Measurements from ENCODE around the gene TNFRSF1B. TPM values are rescaled to one million over a fixed set of nuclear protein-coding genes. Genes with fewer than 3 reads are reported as not detected.

Gene TNFRSF1B
- total RNA-seq, 1 donor from 2014 or later = 67.0 TPM

DNA sequence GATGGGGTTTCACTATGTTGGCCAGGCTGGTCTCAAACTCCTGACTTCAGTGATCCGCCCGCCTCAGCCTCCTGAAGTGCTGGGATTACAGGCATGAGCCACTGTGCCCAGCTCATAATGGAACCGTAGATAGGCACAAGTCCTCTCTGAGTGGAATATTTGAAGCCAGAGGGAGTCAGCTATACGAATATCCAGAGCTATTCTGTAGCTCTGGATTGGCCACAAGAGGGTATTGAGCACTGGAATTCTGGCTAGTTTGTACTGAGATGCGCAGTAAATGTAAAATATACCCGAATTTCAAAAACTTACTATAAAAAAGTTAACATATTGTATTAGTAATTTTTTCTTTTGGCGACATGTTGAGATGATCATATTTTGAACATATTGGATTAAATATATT is 62.2 kb downstream of the TNFRSF1B start:
- intact Hi-C loops (cut with DNase I) = no loop called here
- TF ChIP-seq, protein P1, sequence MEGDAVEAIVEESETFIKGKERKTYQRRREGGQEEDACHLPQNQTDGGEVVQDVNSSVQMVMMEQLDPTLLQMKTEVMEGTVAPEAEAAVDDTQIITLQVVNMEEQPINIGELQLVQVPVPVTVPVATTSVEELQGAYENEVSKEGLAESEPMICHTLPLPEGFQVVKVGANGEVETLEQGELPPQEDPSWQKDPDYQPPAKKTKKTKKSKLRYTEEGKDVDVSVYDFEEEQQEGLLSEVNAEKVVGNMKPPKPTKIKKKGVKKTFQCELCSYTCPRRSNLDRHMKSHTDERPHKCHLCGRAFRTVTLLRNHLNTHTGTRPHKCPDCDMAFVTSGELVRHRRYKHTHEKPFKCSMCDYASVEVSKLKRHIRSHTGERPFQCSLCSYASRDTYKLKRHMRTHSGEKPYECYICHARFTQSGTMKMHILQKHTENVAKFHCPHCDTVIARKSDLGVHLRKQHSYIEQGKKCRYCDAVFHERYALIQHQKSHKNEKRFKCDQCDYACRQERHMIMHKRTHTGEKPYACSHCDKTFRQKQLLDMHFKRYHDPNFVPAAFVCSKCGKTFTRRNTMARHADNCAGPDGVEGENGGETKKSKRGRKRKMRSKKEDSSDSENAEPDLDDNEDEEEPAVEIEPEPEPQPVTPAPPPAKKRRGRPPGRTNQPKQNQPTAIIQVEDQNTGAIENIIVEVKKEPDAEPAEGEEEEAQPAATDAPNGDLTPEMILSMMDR (IDR thresholded peaks at IDR 0.05) = no peak
- no peak for ATAC-seq
- no peaks in the 10 kb centered on the region for H3K27me3 ChIP-seq (ENCODE audit: low read depth)
- peaks cover 25% of the 10 kb centered on the region for H3K4me1 ChIP-seq
- H3K27ac ChIP-seq = no peak overlapping the region
- no peaks in the 10 kb centered on the region for H3K9me3 ChIP-seq
- no peak for DNase-seq
- peaks cover 6% of the 10 kb centered on the region for H3K36me3 ChIP-seq
- no peak overlapping the region for H3K4me3 ChIP-seq

DNA sequence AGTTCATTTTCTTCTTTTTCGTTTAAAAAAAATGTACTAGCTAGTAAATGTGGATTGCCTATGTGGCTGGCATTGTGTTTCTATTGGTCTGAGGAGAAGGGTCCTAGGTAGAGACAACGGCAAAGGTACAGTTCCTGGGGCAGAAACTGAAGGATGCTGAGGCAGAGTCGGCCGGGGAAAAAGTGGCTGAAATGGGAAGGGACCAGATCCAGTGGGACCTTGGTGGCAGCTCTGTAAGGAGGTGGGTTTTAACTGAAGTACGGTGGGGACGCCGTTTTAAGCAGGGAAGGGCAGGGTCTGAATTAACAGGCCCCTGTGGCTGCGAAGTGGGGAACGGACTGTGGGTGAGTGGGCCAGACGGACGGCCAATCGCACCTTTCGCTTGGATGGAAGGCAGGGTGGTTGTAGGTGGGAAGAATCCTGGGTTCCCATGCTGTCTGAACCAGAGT is 62.6 kb downstream of the TNFRSF1B start:
- Histone ChIP-seq H3K9me3 (no peaks in the 10 kb centered on the region), H3K27me3 (ENCODE audit: low read depth) (no peaks in the 10 kb centered on the region), H3K36me3 (peaks cover 10% of the 10 kb centered on the region), H3K4me3 (peak overlapping the region; percentile 98), H3K27ac (no peak overlapping the region), H3K4me1 (peaks cover 25% of the 10 kb centered on the region)
- DNase-seq (no peak), ATAC-seq (no peak)
- intact Hi-C loops (cut with DNase I) = no loop called here
- TF ChIP-seq, protein P1 (IDR thresholded peaks at IDR 0.05) = no peak

DNA sequence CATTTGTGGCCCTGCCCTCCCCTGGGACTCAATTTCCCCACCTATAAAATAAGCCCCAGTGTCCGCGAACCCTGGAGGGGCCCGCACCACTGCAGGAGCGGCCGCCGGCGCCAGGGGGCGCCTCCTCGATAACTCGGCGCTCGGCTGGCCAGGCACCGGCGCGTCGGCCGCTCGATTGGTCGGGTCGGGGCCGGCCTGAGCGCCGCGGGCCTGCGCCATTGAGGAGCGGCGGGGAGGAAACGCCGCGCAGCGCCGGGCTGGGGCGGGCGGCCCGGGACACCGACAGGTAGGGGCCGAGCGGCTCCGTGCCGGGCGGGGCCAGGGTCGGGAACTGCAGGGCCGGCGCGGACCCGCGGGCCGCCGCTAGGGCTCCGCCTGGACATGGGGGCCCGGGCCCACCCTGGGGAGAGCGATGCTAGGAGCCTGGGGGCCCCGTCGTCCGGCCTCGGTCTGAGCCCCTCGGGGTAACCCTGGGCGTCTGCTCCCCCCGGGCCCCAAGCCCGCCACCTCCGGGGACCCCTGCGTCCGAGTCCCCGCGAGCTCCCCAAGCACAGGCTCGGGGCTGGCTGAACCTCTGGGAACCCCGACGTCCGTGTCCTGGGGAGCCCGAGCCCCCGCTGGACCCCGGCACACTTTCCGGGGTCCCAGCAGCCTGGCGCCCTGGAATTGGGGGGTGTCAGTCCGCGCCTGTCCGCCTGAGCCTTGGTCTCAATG is 63.2 kb downstream of the TNFRSF1B start, which contains the start of gene VPS13D:
Gene VPS13D, plus strand, starts transcription at position 196 of the 714 bp plus-strand sequence. CDS start 4,237 bp downstream, outside the sequence.
- Histone ChIP-seq H3K27ac (peak within 1 kb of the TSS; percentile 95), H3K27me3 (ENCODE audit: low read depth) (no peaks in the 10 kb centered on the region), H3K9me3 (no peaks in the 10 kb centered on the region), H3K4me1 (peaks cover 25% of the 10 kb centered on the region), H3K36me3 (peaks cover 16% of the 10 kb centered on the region), H3K4me3 (peak within 1 kb of the TSS; percentile 98)
- DNase-seq = peak; percentile 93
- TF ChIP-seq, protein P1 (IDR thresholded peaks at IDR 0.05) = peak; percentile 85
- intact Hi-C loops (cut with DNase I) = no loop called here
- peak; percentile 88 to 93 for ATAC-seq

DNA sequence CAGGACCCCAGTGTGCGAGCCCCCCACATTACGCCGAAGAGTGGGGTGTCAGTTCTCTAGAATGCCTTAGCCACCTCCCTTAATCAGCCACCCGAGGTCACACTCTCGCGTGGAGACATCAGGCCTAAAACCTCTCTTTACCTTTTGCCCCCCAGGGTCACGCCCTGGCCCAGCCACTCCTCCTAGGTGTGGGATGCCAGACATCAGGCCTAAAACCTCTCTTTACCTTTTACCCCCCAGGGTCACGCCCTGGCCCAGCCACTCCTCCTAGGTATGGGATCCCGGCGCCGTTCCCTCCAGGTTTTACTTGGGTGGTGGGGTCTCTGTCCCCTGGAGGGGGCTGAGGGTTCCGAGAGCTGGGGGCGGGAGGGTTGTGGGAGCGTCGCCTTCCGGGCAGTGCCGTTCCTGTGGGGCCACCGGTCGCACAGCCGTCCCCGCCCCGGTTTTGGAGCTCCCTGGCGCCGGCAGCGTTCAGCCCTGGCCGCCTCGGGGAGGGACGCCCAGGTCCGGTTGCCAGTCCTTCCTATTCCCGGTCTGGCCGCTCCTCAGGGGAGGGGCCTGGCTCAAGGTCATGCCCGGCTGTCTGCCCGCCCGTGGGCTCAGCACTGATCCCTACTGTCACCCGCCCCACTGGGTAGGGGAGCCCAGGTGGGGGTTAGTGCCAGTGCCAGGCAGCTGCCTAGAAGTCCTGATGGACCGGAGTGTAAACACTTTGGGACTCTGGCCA is 63.9 kb downstream of the TNFRSF1B start:
- Histone ChIP-seq H3K36me3 (peaks cover 23% of the 10 kb centered on the region), H3K27ac (peak overlapping the region; percentile 95), H3K27me3 (ENCODE audit: low read depth) (no peaks in the 10 kb centered on the region), H3K9me3 (no peaks in the 10 kb centered on the region), H3K4me1 (peaks cover 25% of the 10 kb centered on the region), H3K4me3 (peak overlapping the region; percentile 98)
- DNase-seq (peak; percentile 86), ATAC-seq (peak; percentile 87 to 91)
- TF ChIP-seq, protein P1 (IDR thresholded peaks at IDR 0.05) = no peak
- intact Hi-C loops (cut with DNase I) = no loop called here

DNA sequence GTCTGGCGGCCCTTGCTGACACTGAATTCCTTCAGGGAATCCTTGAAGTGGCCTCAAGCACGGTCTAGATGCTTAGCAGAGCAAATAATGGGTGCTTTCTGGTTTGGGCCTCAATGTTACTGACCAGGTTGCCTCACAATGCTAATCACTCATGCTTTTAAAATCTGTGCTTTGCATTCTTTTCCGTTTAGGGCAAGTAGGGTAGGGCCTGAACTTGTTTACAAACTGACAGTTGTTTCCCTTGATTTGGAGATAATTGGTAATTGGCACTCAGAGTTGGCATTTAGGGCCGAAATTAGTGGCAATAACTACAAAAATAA is 64.4 kb downstream of the TNFRSF1B start:
- Histone ChIP-seq H3K9me3 (no peaks in the 10 kb centered on the region), H3K27me3 (ENCODE audit: low read depth) (no peaks in the 10 kb centered on the region), H3K4me3 (peak overlapping the region; percentile 98), H3K36me3 (peaks cover 28% of the 10 kb centered on the region), H3K27ac (peak overlapping the region; percentile 95), H3K4me1 (peaks cover 25% of the 10 kb centered on the region)
- DNase-seq = no peak
- TF ChIP-seq, protein P1 (IDR thresholded peaks at IDR 0.05) = no peak
- intact Hi-C loops (cut with DNase I) = no loop called here
- ATAC-seq = no peak

Data from lower lobe of right lung (tissue), 2 donors.